Measurements from ENCODE around the gene CEMP1.

DNA sequence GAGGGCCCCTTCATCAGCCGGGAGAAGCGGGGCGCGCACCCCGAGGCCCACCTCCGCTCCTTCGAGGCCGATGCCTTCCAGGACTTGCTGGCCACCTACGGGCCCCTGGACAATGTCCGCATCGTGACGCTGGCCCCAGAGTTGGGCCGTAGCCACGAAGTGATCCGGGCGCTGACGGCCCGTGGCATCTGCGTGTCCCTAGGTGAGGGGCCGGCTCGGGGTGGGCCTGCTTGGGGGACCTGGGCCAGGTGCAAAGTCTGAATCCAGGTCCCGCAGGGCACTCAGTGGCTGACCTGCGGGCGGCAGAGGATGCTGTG is 3.5 kb downstream of the CEMP1 start:
- TF ChIP-seq, protein P1, sequence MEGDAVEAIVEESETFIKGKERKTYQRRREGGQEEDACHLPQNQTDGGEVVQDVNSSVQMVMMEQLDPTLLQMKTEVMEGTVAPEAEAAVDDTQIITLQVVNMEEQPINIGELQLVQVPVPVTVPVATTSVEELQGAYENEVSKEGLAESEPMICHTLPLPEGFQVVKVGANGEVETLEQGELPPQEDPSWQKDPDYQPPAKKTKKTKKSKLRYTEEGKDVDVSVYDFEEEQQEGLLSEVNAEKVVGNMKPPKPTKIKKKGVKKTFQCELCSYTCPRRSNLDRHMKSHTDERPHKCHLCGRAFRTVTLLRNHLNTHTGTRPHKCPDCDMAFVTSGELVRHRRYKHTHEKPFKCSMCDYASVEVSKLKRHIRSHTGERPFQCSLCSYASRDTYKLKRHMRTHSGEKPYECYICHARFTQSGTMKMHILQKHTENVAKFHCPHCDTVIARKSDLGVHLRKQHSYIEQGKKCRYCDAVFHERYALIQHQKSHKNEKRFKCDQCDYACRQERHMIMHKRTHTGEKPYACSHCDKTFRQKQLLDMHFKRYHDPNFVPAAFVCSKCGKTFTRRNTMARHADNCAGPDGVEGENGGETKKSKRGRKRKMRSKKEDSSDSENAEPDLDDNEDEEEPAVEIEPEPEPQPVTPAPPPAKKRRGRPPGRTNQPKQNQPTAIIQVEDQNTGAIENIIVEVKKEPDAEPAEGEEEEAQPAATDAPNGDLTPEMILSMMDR (IDR thresholded peaks at IDR 0.05): no peak
- TF ChIP-seq EZH2 (IDR thresholded peaks at IDR 0.05; ENCODE audit: borderline replicate concordance, insufficient read depth, low read depth, low read length, poor library complexity, severe bottlenecking): no peak
